Central memory CD8-positive, alpha-beta T cell (primary cell): ENCODE data around the gene TMPRSS11E.
A peak's percentile ranks its signal among the peaks of the same experiment; 100 is the strongest.
"Not testable (repeated sequence)": the region's sequence is repeated elsewhere in the genome, so short reads cannot be mapped to it uniquely, and the experiment has no call there.

ENCODE experiments used
- ATAC-seq: fragments of 150-1000 bp; cut with Tn5 transposase; replicated peaks from 2 replicates; pipeline ENCODE4 v1.10.0; 2022; ENCODE audit warnings: mild to moderate bottlenecking, moderate FRiP score, moderate number of reproducible peaks; ENCODE audit not compliant: poor library complexity, severe bottlenecking; ENCODE audit errors: extremely low read depth
- DNase-seq, 2 donors: peaks; one replicate each; pipeline ENCODE4 v3.0.0; 2021; ENCODE audit warnings: low spot score in 2 of 2
- H3K27ac Mint-ChIP-seq: one replicate; pipeline ENCODE4 v1.8.0; 2022; ENCODE audit warnings: low read depth, mild to moderate bottlenecking, moderate library complexity, mixed read lengths
- H3K27me3 Mint-ChIP-seq: one replicate; pipeline ENCODE4 v1.8.0; 2022; ENCODE audit warnings: mixed read lengths
- H3K36me3 Mint-ChIP-seq: one replicate; pipeline ENCODE4 v1.8.0; 2022; ENCODE audit warnings: mild to moderate bottlenecking, moderate library complexity, mixed read lengths; ENCODE audit not compliant: insufficient read depth
- H3K4me1 Mint-ChIP-seq: one replicate; pipeline ENCODE4 v1.8.0; 2022; ENCODE audit warnings: mixed read lengths
- H3K4me3 Mint-ChIP-seq: one replicate; pipeline ENCODE4 v1.8.0; 2022; ENCODE audit warnings: mild to moderate bottlenecking, moderate library complexity, mixed read lengths
- H3K9me3 Mint-ChIP-seq: one replicate; pipeline ENCODE4 v1.8.0; 2022; ENCODE audit warnings: mixed read lengths

TMPRSS11E gene

DNA sequence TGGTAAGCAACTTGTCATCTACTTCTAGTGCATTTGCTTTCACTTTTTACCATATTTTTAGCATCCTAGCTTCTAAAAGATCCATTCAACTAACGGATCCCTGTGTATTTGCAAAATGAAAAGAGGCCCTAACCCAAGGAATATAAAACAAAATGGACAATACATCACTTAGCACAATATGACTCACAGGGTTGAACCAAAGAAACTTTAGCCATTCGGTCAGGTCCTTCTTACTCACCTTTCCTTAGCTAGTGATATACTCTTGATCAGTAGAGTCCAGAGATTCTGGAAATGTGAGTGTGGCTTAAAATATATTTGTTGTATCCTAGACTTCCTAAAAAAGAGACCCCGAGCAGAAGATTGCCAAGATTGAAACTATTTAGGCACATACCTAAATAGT is 19.5 kb downstream of the TMPRSS11E start:
- ATAC-seq (no peak), DNase-seq (no peak)
- H3K4me3 Mint-ChIP-seq, result no peak overlapping the region
- H3K4me1 Mint-ChIP-seq, result peaks cover 4% of the 10 kb centered on the region
- no peaks in the 10 kb centered on the region for H3K9me3 Mint-ChIP-seq
- no peaks in the 10 kb centered on the region for H3K36me3 Mint-ChIP-seq
- H3K27me3 Mint-ChIP-seq, result no peaks in the 10 kb centered on the region
- no peak overlapping the region for H3K27ac Mint-ChIP-seq

DNA sequence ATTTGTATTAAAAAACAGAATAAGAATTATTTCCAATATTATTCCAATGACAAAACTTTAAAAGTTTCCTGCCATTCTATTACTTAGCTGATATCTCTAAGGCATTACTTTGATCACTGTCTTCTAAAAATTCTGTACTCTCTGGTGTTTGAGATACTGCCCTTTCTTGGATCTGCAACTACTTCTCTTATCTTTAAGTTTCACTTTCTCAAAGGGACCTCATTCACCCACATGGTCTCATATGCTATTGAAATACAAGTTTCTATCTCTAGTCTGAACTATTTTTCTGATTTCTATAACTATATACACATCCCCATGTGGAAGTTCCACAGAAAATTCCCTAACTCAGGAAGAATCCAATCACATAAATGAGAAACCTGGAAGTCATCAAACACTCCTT is 22.2 kb downstream of the TMPRSS11E start:
- Mint-ChIP-seq H3K4me1 (peaks cover 4% of the 10 kb centered on the region), H3K36me3 (no peaks in the 10 kb centered on the region), H3K27ac (no peak overlapping the region), H3K9me3 (no peaks in the 10 kb centered on the region), H3K4me3 (no peak overlapping the region), H3K27me3 (no peaks in the 10 kb centered on the region)
- DNase-seq, result no peak
- no peak for ATAC-seq

DNA sequence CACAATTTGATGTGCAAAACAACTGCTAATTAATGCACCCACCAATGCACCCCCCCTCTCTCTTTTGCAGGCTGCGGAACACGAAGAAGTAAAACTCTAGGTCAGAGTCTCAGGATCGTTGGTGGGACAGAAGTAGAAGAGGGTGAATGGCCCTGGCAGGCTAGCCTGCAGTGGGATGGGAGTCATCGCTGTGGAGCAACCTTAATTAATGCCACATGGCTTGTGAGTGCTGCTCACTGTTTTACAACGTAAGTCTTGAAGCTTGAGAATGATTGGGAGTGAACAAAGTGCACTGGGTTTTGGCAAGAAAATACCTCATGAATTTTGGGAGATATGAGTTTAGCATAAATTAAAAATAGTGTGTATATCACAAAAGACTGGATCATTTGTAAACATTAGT is 28.9 kb downstream of the TMPRSS11E start:
- Mint-ChIP-seq H3K9me3 (no peaks in the 10 kb centered on the region), H3K4me1 (no peaks in the 10 kb centered on the region), H3K27ac (no peak overlapping the region), H3K36me3 (no peaks in the 10 kb centered on the region), H3K4me3 (no peak overlapping the region), H3K27me3 (no peaks in the 10 kb centered on the region)
- DNase-seq (no peak), ATAC-seq (no peak)

DNA sequence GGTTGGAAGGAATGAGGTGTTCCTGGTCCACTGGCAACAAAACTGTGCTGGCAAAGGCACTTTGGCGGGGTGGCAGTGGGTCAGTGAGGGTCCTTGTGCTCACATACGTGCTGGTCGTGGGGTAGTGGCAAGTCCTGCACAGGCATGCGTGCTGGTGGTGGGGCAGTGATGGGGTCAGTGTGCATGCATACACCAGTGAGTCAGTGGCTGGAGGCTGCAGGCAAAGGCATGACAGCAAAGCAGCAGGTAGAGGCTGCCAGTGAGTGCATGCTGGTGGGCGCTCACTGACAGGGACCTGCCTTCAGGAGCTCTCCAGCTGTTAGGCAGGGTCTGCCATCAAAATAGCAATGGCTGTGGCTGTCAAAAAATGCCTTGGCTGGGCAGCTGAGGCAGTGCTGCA is 42.1 kb downstream of the TMPRSS11E start:
- Mint-ChIP-seq H3K27me3 (peaks cover 12% of the 10 kb centered on the region), H3K36me3 (no peaks in the 10 kb centered on the region), H3K27ac (no peak overlapping the region), H3K9me3 (no peaks in the 10 kb centered on the region), H3K4me1 (no peaks in the 10 kb centered on the region), H3K4me3 (no peak overlapping the region)
- no peak for ATAC-seq
- no peak for DNase-seq

DNA sequence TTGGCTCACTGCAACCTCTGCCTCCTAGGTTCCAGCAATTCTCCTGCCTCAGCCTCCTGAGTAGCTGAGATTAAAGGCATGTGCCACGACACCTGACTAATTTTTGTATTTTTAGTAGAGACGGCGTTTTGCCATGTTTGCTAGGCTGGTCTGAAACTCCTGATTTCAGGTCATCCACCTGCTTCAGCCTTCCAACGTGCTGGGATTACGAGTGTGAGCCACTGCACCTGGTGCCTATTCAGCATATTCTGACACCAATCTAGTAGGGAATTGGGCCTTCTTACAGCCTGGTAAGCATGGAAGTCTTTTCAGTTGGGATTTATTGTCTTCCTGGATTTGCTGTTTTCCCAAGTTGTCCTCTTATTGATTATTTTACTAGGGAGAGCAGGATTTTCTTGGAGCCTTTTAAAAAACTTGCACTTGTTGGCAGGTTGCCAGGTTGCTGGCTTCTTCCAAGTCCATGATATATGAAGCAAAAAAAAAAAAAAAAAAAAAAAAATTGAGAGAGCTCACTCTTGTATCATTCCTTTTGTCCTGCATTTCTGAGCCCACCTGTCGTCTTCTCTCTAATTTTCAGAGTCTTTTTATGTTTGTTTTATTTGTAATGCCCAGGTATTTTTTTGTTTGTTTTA is 43.7 kb downstream of the TMPRSS11E start:
- no peak for ATAC-seq
- H3K27me3 Mint-ChIP-seq, result peaks cover 12% of the 10 kb centered on the region
- H3K4me3 Mint-ChIP-seq, result no peak overlapping the region
- no peak for DNase-seq
- no peaks in the 10 kb centered on the region for H3K4me1 Mint-ChIP-seq
- H3K36me3 Mint-ChIP-seq, result no peaks in the 10 kb centered on the region
- no peaks in the 10 kb centered on the region for H3K9me3 Mint-ChIP-seq
- no peak overlapping the region for H3K27ac Mint-ChIP-seq

DNA sequence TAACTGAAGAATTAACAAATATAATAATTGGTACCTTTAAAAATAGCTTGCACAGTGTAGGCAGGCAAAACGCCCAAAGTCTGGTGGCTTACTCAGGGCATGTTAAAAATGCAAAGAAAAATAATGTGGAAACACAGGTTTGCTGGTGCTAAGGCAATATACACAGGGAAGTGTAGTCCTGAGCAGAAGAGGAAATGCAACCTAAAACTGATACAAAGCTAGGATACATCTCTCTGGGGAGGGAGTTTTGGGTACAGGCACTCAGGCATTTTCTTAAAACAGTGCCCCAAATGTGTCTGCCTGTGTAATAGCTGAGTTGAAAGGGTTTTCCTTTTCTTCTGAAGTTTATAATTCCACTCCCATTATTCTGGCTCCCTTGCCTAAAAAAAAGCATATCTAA is 47.4 kb downstream of the TMPRSS11E start:
- Mint-ChIP-seq H3K27me3 (no peaks in the 10 kb centered on the region), H3K27ac (no peak overlapping the region), H3K9me3 (no peaks in the 10 kb centered on the region), H3K4me3 (no peak overlapping the region), H3K4me1 (no peaks in the 10 kb centered on the region), H3K36me3 (no peaks in the 10 kb centered on the region)
- ATAC-seq, result no peak
- no peak for DNase-seq

DNA sequence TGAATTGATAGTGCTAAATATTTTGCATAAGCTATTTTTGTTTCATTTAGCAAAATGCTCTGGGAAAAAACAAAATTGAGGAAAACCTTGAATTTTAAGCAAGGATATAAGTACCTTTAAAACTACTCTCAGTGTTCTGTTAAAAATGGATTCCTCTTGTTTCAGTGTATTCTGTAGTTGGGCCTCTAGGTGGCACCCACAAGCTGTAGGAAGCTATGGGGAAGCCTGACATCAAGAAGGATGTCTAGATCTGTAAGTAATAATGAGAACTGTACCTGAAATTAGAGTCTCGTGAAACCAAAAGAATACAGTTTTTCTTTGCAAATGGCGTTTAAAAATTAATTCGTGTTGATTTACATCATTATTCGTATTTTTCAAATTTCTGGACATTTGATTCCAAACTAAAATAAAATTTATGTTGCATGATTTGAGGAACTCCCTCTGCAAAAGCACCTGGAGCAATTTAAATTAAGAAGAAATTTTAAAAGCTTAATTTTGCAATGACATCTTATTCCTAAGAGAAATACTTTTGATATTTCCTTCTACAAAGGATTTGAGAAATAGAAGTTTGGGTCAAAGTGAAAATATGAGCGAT is 51.2 kb downstream of the TMPRSS11E start:
- no peak overlapping the region for H3K4me3 Mint-ChIP-seq
- ATAC-seq (peak; percentile 77), DNase-seq (peak in 1 of 2 donors; percentile 20)
- H3K27me3 Mint-ChIP-seq, result no peaks in the 10 kb centered on the region
- H3K9me3 Mint-ChIP-seq, result no peaks in the 10 kb centered on the region
- no peaks in the 10 kb centered on the region for H3K4me1 Mint-ChIP-seq
- H3K36me3 Mint-ChIP-seq, result no peaks in the 10 kb centered on the region
- no peak overlapping the region for H3K27ac Mint-ChIP-seq

DNA sequence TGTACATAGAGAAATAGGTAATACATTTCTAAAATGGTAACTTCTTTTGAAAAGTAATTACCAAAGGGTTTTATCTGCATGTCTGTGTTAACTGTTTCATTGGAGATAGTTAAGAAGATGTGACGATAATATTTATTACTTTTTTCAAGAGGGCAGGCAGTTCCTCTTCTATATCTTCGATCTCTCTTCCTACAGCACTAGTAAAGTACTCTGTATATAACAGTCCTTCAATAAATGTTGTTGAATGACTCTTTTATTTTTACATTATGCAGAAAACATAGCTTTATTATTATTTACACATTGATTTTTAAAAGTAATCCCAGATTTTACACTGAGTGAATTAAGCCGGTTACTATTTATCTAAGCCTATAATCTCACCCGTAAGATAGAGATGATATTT is 51.8 kb downstream of the TMPRSS11E start:
- Mint-ChIP-seq H3K36me3 (no peaks in the 10 kb centered on the region), H3K9me3 (peaks cover 2% of the 10 kb centered on the region), H3K4me1 (no peaks in the 10 kb centered on the region), H3K27ac (no peak overlapping the region), H3K4me3 (no peak overlapping the region), H3K27me3 (no peaks in the 10 kb centered on the region)
- no peak for ATAC-seq
- DNase-seq, result no peak

DNA sequence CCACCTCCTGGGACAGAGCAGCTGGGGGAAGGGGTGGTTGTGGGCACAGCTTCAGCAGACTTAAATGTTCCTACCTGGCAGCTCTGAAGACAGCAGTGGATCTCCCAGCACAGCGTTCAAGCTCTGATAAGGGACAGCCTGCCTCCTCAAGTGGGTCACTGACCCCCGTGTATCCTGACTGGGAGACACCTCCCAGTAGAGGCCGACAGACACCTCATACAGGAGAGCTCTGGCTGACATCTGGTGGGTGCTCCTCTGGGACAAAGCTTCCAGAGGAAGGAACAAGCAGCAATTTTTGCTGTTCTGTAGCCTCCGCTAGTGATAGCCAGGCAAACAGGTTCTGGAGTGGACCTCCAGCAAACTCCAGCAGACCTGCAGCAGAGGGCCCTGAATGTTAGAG is 56.2 kb downstream of the TMPRSS11E start:
- ATAC-seq, H3K27ac Mint-ChIP-seq, H3K4me3 Mint-ChIP-seq, H3K27me3 Mint-ChIP-seq, H3K9me3 Mint-ChIP-seq, DNase-seq, H3K36me3 Mint-ChIP-seq, H3K4me1 Mint-ChIP-seq: not testable (repeated sequence)

DNA sequence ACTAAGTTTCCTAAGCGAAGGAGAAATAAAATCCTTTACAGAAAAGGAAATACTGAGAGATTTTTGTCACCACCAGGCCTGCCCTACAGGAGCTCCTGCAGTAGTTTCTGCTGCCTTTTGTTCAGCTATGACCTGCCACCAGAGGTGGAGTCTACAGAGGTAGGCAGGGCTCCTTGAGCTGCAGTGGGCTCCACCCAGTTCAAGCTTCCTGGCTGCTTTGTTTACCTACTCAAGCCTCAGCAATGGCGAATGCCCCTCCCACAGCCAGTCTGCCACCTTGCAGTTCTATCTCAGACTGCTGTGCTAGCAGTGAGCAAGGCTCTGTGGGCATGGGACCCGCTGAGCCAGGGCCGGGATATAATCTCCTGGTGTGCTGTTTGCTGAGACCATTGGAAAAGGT is 57.6 kb downstream of the TMPRSS11E start:
- H3K27me3 Mint-ChIP-seq, ATAC-seq, H3K27ac Mint-ChIP-seq, H3K4me1 Mint-ChIP-seq, H3K4me3 Mint-ChIP-seq, H3K36me3 Mint-ChIP-seq, H3K9me3 Mint-ChIP-seq, DNase-seq: not testable (repeated sequence)

DNA sequence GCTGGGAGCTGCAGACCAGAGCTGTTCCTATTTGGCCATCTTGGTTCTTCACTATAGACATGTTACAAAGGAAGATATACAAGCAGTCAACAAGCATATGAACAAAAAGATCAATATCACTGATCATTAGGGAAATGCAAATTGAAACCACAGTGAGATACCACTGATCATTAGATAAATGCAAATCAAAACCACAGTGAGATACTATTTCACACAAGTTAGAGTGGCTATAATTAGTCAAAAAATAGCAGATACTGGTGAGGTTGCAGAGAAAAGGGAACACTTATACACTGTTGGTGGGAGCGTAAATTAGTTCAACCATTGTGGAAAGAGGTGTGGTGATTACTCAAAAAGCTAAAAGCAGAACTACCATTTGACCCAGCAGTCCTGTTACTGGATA is 58.2 kb downstream of the TMPRSS11E start:
- not testable (repeated sequence) for H3K27ac Mint-ChIP-seq, H3K9me3 Mint-ChIP-seq, DNase-seq, H3K4me3 Mint-ChIP-seq, ATAC-seq, H3K4me1 Mint-ChIP-seq, H3K36me3 Mint-ChIP-seq, H3K27me3 Mint-ChIP-seq

DNA sequence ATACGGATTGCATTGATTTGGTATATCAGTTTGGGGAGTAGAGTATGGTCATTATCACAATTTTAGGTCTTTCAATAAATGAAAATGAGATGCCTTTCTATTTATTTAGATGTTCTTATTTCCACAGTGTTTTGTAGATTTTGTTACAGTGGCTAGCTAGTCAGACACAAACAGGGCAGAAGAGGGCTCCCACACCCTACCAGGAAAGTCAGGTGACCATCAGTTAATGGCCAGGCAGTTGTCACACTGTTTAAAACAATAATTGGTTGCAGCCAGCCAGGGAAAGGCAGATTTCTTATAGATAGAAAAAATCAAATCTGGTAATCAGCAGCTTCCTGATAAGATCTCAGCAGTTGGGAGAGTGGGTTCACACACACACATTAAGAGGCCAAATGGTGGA is 71.6 kb downstream of the TMPRSS11E start:
- Mint-ChIP-seq H3K4me1 (no peaks in the 10 kb centered on the region), H3K27ac (no peak overlapping the region), H3K27me3 (no peaks in the 10 kb centered on the region), H3K9me3 (no peaks in the 10 kb centered on the region), H3K36me3 (no peaks in the 10 kb centered on the region), H3K4me3 (no peak overlapping the region)
- DNase-seq, result no peak
- ATAC-seq, result no peak

DNA sequence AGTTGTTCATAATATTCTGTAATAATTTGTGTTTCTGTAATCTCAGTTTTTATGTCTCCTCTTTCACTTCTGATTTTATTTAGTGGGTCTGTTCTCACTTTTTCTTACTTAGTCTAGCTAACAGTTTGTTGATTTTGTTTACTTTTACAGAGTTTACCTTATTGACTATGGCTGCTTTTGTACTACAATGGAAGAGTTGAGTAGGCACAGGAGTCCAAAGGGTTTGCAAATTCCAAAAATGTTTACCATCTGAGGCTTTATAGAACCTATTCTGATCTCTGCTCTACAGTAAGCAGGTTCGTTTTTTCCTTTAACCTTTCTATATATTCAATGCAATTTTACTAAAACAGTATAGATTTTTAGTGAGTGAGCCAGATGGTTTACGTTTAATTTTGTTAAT is 73.7 kb downstream of the TMPRSS11E start:
- Mint-ChIP-seq H3K4me3 (no peak overlapping the region), H3K36me3 (no peaks in the 10 kb centered on the region), H3K27ac (no peak overlapping the region), H3K9me3 (no peaks in the 10 kb centered on the region), H3K27me3 (no peaks in the 10 kb centered on the region), H3K4me1 (no peaks in the 10 kb centered on the region)
- no peak for DNase-seq
- no peak for ATAC-seq
